ENCODE data around the gene MZT2A.
"Not testable (repeated sequence)": the region's sequence is repeated elsewhere in the genome, so short reads cannot be mapped to it uniquely, and the experiment has no call there.

MZT2A gene

DNA sequence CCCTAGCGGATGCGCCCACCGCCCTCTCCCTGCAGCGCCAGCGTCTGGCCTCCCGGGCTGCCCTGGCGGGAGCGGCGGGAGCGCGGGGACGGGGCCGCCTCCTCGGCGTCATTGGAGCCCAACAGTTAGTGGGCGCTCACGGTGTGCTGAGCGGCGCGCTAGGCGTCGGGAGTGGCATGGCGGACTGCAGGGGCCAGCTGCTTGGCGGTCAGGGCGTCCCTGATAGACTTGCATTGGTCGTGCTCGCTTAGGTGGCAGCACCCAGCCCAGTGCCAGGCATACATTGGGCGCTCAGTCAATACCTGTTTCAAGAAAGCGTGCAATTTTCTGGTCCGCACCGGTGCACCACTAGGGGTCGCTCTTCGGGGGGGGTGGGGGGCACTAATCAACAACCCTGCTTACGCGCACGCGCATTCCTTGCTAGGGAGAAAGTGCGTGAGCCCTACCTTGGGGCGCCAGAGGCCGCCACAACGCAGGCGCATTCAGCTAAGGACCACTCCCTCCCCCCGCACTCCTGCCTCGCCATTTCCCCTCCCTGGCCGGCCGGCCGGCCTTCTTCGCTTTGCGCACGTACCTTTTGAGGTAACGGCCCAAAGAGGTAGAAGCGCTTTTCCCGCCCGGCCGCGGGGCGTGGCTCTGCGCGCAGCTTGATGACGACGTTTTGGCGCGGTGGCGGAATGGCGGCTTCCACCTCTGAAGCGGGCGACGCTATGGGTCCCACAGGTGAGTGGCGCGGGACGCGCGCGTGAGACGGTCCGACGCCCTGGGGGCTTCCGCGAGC lies 411 bp upstream of the MZT2A start:
- peak; percentile 83 for DNase-seq (ENCODE audit: low read depth)

DNA sequence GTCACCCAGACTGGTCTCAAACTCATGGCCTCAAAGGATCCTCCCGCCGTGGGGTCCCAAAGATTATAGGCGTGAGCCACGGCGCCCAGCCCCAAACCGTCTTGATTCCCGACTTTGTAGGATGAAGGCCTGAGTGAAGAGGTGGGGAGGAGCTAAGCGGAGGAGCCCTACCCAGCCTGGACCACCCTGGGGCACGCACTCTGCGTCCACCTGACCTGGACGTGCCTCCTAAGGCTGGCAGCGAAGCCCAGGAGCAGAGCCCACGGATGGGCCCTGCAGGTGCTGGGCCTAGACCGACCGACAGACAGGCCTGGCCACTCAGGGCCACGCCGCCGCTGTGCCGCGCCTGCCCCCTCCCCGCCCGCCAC lies 744 bp downstream of the MZT2A start:
- not testable (repeated sequence) for DNase-seq (ENCODE audit: low read depth)

DNA sequence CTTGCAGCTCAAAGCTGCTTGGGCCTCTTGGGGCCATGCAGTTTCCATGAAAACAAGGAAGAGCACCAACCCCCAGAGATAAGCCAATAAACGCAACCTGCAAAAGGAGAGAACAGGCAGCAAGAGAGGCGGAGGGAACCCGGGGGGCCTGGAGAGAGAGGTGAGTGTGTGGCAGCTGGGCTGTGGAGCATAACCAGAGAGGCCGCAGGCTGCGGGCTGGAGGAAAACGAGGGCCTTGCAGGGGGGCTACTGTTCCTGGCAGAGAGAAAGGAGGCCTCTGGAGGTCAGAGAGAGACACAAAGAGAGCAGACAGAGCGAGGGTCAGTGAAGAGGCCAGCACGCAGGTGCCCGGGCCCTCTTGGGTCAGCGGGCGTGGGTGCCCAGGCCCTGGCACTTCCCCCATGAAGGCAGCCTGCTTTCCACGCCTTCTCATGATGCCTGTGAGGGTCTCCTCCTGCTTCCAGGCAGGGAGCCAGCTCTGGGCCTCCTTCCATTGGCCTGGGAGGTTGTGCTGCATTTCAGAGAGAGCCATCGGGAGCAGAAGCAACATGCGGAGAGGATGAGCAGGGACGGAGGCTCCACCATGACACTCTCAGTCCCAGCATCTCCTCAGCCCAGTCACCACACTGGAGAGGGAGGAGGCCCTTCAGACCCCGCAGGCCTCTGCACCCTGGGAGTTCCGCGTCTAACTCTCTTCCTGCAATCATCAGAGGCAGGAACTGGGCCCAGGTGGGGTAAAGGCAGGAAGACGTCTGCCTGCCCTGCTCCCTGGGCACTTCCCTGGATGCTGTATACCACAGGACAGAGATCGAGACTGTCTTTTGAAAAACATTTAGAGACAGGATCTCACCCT lies 1.4 kb downstream of the MZT2A start:
- DNase-seq (ENCODE audit: low read depth) = not testable (repeated sequence)

DNA sequence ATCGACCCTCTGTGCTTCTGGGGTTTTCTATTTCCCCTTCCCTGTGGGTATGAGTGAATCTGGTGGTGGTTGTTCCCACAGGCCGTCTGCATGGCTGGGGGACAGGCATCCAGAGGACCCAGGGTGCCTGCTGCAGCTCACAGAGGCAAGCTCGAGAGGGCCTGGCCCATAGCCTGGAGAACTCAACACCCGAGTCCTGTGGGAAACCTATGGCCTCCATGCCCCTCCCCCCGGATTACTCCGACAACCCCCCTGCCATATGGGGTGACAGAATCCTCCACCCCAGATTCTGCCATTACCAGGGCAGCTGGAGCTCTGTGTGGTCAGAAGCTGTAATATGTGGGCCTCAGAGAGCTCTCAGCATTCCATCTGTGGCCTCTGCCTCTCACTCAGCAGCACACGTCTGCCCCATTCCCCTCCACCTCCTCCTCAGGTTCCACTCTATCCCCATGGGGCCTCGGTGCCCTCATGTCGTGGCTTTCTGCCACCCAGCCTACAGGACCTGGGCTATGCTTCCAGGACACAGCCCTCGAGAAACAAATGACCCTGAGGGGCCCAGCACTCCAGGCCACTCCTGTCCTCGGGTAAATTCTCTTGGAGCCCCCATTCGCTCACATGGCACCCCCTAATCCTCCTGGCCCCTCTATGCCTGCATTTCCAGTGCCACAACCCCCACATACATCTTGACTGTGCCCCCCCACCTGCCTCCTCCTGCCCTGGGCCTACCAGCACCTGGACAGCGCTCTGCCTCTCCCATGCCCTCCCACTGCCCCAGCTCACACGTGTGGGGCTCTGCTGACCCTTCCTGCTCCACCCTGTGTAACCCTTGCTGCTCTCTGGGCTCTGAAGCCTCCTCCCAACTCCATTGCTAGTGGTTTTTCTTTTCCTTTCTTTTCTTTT lies 3.6 kb downstream of the MZT2A start:
- no peak for DNase-seq (ENCODE audit: low read depth)

DNA sequence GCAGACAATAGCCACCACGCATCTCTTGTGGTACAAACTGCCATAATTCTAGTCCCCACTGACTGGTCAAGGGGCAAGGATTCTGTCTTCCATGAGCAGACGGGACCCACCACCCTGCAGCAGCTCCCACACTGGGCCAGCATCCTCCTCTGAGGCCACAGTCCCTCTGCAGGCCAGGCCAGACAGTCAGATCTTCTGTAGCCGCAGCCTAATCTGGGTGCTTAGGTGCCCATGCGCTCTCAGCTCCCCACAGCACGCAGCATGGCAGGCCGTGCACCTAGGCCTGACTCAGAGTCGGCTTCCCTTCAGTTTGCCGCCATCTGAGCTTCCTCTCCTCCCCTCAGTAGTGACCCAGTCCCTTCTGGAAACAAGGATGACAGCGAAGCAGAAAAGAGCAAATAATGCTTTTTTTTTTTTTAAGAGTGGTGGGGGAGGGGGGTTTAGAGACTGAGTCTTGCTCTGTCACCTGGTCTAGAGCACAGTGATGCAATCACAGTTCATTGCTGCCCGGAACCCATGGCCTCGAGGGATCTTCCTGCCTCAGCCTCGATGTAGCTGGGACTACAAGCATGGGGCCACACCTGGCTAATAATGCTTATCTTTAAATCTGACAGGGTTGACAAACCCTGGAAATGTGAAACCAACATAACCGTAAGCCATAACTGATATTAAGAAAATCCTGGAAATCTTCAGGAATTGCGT lies 5.8 kb downstream of the MZT2A start:
- DNase-seq (ENCODE audit: low read depth) = not testable (repeated sequence)

DNA sequence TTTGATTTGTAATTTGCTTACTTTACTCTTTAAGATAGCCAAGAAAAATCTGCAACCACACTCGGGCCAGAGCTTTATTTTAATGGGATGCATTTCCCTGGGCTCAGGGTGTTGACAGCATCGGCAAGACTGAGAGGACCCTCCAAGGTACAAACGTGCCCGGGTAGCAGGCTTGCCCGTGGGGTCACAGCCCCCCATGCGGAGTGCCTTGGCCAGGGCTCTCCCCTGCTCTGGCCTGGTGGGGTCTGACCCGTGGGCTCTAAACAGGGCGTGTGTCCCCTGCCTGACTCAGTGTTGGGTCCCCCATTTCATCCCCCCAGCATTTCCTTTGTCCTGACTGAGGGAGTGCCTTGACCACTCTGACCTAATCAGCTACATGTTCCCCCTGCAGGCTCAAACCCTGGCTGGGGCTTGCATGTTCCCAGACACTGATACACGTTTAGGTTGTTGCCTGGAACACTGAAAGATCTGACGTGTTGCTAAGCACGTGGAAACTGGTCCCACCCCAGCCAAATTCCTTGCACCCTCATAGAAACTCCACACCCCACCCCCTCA lies 7.2 kb downstream of the MZT2A start:
- not testable (repeated sequence) for DNase-seq (ENCODE audit: low read depth)

DNA sequence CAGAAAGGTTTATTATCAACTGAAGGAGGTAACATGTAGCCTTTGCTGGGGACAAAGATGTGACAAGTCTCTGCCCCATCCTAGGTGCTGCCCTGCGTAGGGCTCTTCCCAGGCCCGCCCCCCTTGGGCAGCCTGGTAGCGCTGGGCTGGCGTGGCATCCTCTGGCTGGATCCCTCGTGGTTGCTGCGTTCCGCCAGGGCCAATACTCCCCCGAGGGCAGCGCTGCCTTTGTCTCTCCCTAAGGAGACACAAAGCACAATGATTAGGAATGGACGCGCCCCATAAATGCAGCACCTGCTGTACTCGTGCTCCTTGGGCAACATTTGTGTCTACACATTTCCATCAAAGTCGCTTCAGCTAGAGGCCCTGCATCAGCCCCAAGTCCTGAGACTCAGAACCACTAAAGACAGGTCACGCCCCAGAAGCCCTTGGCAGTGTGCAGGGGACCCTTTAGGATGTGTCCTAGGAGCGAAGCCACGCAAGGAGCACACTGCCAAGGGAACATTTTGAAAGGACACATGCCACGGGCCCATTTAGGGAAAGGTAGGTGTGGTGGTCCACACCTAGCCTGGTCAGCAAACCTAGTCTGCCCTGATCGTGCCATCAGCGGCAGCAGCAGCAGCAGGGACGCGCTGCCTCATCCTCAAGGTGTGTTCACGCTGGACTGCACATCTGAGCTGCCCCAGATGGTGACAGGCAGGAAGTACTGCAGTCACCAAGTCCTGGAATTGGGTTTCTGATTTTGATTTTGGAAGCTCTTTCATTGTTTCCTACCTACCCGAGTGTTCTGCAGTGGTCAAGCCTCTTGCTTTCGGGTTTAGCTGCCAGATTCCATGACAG lies 8.0 kb downstream of the MZT2A start:
- DNase-seq (ENCODE audit: low read depth) = not testable (repeated sequence)

DNA sequence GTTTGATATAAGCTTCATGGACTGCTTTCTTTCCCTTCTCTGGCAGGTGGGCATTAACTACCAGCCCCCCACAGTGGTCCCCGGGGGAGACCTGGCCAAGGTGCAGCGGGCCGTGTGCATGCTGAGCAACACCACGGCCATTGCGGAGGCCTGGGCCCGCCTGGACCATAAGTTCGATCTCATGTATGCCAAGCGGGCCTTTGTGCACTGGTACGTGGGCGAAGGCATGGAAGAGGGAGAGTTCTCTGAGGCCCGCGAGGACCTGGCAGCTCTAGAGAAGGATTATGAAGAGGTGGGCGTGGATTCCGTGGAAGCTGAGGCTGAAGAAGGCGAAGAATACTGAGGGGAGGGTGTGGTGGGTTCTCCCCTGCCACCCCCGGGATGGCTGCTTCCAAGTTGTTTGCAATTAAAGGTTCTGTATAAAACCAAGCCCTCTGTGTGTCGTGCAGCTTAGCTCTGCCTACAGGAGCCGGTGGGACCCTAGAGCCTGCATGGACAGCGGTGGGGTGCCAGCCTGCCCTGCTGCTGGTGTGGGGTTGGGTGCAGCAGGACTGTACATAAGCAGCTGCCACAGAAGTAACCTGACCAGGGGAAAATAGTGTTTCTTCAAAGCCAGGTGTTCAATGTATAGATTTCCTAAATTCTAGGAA lies 9.6 kb downstream of the MZT2A start:
- not testable (repeated sequence) for DNase-seq (ENCODE audit: low read depth)

DNA sequence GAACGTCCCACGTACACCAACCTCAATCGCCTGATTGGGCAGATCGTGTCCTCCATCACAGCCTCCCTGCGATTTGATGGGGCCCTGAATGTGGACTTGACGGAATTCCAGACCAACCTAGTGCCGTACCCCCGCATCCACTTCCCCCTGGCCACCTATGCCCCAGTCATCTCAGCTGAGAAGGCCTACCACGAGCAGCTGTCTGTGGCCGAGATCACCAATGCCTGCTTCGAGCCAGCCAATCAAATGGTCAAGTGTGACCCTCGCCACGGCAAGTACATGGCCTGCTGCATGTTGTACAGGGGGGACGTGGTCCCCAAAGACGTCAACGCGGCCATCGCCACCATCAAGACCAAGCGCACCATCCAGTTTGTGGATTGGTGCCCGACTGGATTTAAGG lies 11.8 kb downstream of the MZT2A start:
- DNase-seq (ENCODE audit: low read depth) = not testable (repeated sequence)

DNA sequence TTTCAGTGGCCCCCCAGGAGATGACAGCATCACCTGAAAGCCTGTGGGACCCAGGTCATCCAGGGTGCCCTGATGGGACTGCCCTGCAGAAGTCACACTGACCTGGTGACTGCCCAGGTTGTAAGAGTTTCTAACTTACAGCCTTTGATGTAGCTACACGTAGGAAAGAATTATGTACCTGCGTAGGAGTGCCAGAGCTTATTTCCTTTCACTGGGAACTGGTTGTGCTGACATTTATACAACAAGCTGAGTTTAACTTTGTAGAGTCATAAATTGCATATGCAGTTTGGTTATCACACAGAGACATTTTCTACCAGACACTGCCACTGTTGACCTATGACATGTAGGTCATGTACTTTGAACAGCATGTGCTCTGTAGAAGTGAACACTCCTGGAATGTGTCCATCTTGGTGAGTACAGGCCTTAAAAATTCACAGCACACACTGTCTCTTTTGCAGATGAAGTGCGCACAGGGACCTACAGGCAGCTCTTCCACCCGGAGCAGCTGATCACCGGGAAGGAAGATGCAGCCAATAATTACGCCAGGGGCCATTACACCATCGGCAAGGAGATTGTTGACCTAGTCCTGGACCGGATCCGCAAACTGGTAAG lies 13.2 kb downstream of the MZT2A start:
- DNase-seq (ENCODE audit: low read depth) = not testable (repeated sequence)

DNA sequence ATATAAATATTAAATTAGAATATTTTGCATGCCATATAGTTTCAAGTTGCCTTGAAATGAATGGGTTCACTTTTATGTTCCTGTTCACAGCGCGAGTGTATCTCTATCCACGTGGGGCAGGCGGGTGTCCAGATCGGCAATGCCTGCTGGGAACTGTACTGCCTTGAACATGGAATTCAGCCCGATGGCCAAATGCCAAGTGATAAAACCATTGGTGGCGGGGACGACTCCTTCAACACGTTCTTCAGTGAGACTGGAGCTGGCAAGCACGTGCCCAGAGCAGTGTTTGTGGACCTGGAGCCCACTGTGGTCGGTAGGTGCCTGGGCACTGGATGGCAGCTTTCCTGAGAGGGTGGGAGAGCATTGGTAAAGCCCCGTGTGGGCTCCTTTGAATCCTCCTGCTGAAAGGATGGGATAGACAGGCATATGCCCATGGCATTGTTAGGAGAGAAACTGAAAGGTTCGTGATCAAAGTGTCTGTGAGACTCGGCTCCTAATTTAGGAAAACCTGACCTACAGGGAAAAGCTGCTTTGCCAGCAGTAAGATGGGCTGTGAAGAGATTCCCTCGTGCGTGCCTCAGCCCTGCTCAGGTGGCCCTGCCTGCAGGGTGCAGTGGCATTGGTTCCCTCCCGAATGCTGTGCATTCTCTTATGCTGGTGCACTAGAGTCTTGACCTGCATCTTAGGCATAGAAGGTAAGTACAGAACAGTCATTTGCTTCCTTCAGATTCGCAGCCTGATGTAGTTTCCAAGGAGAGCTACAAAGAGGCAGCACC lies 13.9 kb downstream of the MZT2A start:
- DNase-seq (ENCODE audit: low read depth) = not testable (repeated sequence)

DNA sequence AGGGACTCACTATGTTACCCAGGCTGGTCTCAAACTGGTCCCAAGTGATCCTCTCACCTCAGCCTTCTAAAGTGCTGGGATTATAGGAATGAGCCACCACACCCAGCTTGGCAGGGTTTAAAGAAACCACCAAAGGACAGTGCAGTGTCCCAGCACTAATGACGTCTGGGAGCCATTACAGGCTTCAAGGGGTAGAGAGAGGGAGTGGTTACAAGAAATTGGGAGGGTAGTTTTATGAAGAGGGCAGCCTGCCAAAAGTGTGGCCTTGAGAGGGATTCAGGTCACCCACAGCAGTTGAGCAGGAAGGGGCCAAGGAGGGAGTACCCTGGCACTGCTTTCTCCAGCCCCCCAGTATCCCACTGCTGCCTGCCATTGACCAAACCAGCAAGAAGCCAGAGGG lies 15.0 kb downstream of the MZT2A start:
- not testable (repeated sequence) for DNase-seq (ENCODE audit: low read depth)

DNA sequence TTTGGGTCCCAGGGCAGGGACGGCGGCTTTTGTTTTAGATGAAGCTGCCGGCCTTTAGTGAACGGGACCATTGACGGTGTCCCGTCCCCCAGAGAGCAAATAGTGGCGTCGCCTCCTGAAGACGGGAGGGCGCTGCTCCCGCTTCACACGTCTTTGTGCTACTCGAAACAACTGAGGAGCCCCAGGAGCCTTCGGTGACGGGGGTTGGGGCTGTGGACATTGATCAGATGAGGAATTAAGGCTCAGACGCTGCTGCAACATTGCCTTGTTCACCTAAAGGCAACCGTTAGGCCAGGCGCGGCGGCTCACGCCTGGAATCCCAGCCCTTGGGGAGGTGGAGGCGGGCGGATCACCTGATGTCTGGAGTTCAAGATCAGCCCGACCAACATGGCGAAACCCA lies 15.8 kb downstream of the MZT2A start:
- not testable (repeated sequence) for DNase-seq (ENCODE audit: low read depth)

DNA sequence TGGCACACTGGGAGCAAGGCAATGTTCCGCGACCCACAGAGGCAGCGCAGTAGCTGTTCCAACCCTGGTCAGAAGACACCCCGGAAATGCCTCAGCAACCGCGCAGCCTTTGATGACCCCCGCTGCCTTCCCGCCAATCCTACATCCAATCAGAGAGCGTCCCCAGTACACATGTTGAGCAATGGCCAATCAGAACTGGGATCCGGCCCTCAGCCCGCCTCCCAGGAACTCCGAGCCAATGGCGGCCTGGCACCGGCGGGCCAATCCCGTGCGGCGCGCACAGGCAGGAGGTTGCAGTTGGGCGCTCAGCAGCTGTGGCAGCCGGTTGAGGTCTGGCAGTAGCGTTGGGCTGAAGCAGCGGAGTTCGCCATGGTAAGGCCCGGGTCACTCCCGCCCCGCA lies 16.4 kb downstream of the MZT2A start, which contains the start of gene TUBA3D:
Gene TUBA3D (plus strand): TSS at position 289 of the 400 bp plus-strand sequence. CDS start 81 bp downstream, at position 370.
- DNase-seq (ENCODE audit: low read depth) = no peak

DNA sequence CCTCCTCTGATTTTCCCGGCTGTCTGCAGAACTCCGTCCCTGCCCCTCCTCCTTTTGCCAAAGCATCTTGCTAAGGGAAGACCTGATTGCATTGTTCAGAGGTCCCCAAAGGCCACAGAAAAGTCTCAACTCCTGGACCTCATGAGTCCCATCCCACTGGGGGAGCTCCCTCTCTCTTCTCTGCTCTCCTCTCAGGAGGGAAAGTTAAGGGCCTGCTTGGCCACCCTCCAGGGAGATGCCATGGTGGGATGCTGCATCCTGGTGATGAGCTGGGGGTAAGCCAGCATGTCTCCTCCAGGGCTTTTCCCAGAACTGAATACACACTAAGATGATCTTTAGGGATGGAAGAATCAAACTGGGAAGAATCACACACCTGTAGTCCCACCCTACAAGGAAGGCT lies 18.9 kb downstream of the MZT2A start:
- not testable (repeated sequence) for DNase-seq (ENCODE audit: low read depth)

DNA sequence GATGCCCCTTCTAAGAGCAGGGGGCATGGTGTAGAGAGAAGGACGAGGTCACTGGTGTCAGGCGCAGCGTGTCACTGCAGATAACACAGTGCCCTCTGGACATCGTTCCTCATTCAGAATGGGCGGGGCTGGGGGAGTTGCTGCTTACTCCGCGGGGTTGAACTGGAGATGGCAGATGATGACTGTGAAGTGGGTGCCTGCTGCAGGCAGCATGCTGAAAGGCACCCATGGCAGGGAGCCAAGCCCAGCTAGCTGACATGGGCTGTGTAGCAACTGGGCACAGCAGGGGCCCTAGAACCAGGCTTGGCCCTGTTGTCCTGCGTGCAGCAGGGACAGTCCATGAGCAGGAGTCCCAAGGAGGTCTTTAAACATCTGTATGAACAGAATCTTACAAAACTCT lies 20.6 kb downstream of the MZT2A start:
- DNase-seq (ENCODE audit: low read depth) = not testable (repeated sequence)

DNA sequence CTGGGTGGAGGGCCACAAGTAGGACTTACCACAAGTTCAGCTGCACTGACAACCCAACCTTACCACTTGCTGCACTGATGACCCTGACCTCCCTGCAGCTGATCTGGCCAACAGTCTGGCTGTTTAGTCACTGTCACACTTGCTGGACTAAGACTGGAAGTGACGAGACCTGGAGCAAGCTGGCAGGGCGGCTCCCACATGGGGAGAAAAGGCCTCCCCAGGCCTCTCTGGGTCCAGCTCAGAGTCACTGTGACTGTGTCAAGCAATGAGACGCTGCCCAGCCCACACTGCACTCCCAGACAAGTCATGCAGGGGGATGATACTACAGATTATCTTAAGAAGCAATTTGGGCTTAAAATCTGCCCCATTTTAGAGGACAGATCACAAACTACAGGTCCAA lies 21.3 kb downstream of the MZT2A start:
- DNase-seq (ENCODE audit: low read depth) = not testable (repeated sequence)

DNA sequence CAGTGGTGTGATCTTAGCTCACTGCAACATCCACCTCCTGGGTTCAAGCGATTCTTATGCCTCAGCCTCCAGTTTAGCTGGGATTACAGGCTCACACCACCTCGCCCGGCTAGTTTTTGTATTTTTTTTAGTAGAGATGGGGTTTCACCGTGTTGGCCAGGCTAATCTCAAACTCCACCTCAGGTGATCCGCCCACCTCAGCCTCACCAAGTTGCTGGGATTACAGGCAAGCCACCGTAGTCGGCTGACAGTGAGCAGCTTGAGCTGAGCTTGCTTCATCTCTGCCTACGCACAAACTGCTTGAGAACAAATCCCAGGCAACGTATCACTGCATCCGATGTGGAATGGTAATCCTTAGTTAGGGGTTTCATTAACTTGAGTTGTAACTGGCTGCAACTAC lies 24.5 kb downstream of the MZT2A start:
- not testable (repeated sequence) for DNase-seq (ENCODE audit: low read depth)
